HepG2 (cell line): Measurements from ENCODE around the gene PIGW. TPM values are rescaled to one million over a fixed set of nuclear protein-coding genes. Genes with fewer than 3 reads are reported as not detected.

Experiments used
- GATAD2A ChIP-seq: IDR thresholded peaks from 2 replicates; pipeline ENCODE4 v1.6.1; 2016
- HNF4A ChIP-seq: sonication (generic); formaldehyde crosslinking; IDR thresholded peaks from 2 replicates; pipeline ENCODE4 v1.4.0; 2020; ENCODE audit warnings: missing genetic modification reagents
- RORA ChIP-seq: sonication (generic); formaldehyde crosslinking; IDR thresholded peaks from 2 replicates; pipeline ENCODE4 v1.5.0; 2020; ENCODE audit warnings: mild to moderate bottlenecking, missing genetic modification reagents, moderate library complexity
- SNRNP70 ChIP-seq: fragments of 200-400 bp; formaldehyde crosslinking; IDR thresholded peaks from 2 replicates; pipeline ENCODE4 v1.6.1; 2017; ENCODE audit warnings: mild to moderate bottlenecking, low read depth, low read length, moderate library complexity
- SPEN ChIP-seq: sonication (generic); formaldehyde crosslinking; IDR thresholded peaks from 2 replicates; pipeline ENCODE4 v1.5.1; 2020; ENCODE audit warnings: low read depth, mild to moderate bottlenecking, missing genetic modification reagents
- YY1 ChIP-seq: IDR thresholded peaks from 2 replicates; pipeline ENCODE4 v1.6.1; 2011; ENCODE audit warnings: low read length, low read depth, moderate library complexity, mild to moderate bottlenecking; ENCODE audit not compliant: insufficient read depth, insufficient replicate concordance
- ZNF556 ChIP-seq: sonication (generic); formaldehyde crosslinking; IDR thresholded peaks from 2 replicates; pipeline ENCODE4 v1.4.0; 2020; ENCODE audit warnings: mild to moderate bottlenecking, missing genetic modification reagents, borderline replicate concordance
- ZNF83 ChIP-seq: sonication (generic); formaldehyde crosslinking; IDR thresholded peaks from 2 replicates; pipeline ENCODE4 v1.4.0; 2020; ENCODE audit warnings: missing genetic modification reagents, mild to moderate bottlenecking, borderline replicate concordance
- polyA plus RNA-seq, 8 experiments: library from polyadenylated mRNA; depleted of rRNA in 3 of 8; stranded (reverse) in 7 of 8; unstranded in 1 of 8; fragments of >200 nt; fragmentation: Illumina TruSeq in 4 of 8; extraction: Trizol in 4 of 8; gene quantifications; 2 replicates each; pipeline versions ENCODE4 v1.2.1 to v1.2.3, GENCODE V29; 2011 to 2016; ENCODE audit warnings: low read depth in 4 of 8, missing spikeins in 1 of 8, mixed read lengths in 1 of 8; ENCODE audit not compliant: insufficient read depth in 1 of 8
- total RNA-seq, 5 experiments: library from RNA; depleted of rRNA; stranded (reverse); fragments of >200 nt; fragmentation: Illumina TruSeq; extraction: Trizol; gene quantifications; 2 replicates each; pipeline ENCODE4 v1.2.3, GENCODE V29; 2016; ENCODE audit warnings: low read depth in 1 of 5
- TF ChIP-seq, protein P1 (sequence below): IDR thresholded peaks from 2 replicates; pipeline ENCODE4 v1.6.1; 2018; ENCODE audit warnings: missing genetic modification reagents
- TF ChIP-seq, protein P2 (sequence below): IDR thresholded peaks from 2 replicates; pipeline ENCODE4 v1.6.1; 2018; ENCODE audit warnings: missing genetic modification reagents, mild to moderate bottlenecking, missing compliant biosample characterization
- TF ChIP-seq, protein P3 (sequence below): sonication (generic); formaldehyde crosslinking; IDR thresholded peaks from 2 replicates; pipeline ENCODE4 v1.5.1; 2020; ENCODE audit warnings: missing genetic modification reagents, mild to moderate bottlenecking, borderline replicate concordance
- TF ChIP-seq, protein P4 (sequence below), 2 experiments: sonication (generic) in 1 of 2; formaldehyde crosslinking in 1 of 2; IDR thresholded peaks; 2 replicates each; pipeline versions ENCODE4 v1.4.0 to v1.6.1; 2016 to 2020; ENCODE audit warnings: borderline replicate concordance in 1 of 2, low read depth in 1 of 2, mild to moderate bottlenecking in 1 of 2, missing genetic modification reagents in 1 of 2
- TF ChIP-seq, protein P5 (sequence below): sonication (generic); formaldehyde crosslinking; IDR thresholded peaks from 2 replicates; pipeline ENCODE4 v1.4.0; 2020; ENCODE audit warnings: missing genetic modification reagents

PIGW gene
- total and polyA plus RNA-seq, 2 of the 13 experiments (the other 11 are each of a cell fraction or from before 2014, with no cell fraction given), result 9.0 to 24.0 TPM

DNA sequence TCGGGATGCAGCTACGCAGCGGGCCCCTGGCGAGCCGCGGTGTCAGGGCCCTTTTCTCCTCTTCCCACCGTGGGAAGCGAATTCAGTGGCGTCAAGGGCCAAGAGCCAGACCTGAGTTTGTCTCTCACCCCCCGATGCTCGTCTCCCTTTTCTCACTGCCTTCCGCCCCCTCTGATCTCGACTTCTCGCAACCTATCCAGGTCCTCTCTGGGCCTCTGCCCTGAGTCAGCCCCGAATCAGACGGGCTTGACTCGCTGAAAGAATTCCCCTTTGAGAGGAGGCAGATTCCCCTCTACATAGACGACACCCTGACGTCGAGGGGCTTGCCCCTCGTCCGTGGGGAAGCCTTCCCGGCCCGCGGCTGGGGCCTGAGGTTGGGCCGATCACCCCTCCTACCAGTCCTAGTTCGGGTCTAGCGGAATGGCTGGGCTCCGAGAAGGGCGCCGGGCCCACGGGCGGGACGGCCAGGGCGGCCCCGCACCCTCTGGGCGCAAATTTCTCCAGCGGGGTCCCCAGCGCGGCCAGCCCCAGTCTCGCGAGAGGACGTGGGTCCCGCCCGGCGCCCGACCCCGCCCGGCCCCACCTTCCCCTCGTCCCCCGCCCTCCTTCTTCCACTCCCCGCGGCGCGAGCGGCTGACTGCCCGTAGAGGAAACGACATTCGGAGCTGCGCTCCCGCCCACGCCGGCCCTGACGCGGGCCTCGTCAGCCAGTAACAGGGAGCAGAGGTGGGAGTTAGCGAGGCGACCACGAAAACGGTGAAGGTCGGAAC is 9.7 kb downstream of the PIGW start, which contains the start of gene GGNBP2 (continued):
- TF ChIP-seq, protein P1, sequence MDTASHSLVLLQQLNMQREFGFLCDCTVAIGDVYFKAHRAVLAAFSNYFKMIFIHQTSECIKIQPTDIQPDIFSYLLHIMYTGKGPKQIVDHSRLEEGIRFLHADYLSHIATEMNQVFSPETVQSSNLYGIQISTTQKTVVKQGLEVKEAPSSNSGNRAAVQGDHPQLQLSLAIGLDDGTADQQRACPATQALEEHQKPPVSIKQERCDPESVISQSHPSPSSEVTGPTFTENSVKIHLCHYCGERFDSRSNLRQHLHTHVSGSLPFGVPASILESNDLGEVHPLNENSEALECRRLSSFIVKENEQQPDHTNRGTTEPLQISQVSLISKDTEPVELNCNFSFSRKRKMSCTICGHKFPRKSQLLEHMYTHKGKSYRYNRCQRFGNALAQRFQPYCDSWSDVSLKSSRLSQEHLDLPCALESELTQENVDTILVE (CRISPR knock-in tag), result 0 out of 2 replicates have a peak, but pooled peaks have one; percentile 22
- TF ChIP-seq GATAD2A (CRISPR knock-in tag) (peak; percentile 17; the same call in 1 of the 2 replicates), SPEN (CRISPR knock-in tag) (peak; percentile 45; the same call in 1 of the 2 replicates), YY1 (peak; percentile 51), ZNF556 (CRISPR knock-in tag) (peak; percentile 69), RORA (CRISPR knock-in tag) (no peak), SNRNP70 (no peak), ZNF83 (CRISPR knock-in tag) (0 out of 2 replicates have a peak, but pooled peaks have one; percentile 58), HNF4A (CRISPR knock-in tag) (no peak)
- TF ChIP-seq, protein P2, sequence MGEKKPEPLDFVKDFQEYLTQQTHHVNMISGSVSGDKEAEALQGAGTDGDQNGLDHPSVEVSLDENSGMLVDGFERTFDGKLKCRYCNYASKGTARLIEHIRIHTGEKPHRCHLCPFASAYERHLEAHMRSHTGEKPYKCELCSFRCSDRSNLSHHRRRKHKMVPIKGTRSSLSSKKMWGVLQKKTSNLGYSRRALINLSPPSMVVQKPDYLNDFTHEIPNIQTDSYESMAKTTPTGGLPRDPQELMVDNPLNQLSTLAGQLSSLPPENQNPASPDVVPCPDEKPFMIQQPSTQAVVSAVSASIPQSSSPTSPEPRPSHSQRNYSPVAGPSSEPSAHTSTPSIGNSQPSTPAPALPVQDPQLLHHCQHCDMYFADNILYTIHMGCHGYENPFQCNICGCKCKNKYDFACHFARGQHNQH (CRISPR knock-in tag), result peak; percentile 75; the same call in 1 of the 2 replicates
- TF ChIP-seq, protein P3, sequence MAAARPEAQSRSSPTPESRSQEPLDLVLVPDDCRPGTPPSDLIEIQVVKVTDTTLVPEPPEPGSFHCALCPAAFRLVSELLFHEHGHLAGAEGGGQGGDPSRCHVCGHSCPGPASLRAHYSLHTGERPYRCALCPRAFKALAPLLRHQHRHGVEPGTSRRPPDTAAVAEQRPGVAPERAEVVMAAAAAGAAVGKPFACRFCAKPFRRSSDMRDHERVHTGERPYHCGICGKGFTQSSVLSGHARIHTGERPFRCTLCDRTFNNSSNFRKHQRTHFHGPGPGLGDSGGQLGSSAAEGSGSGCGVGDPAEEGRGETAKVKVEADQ (CRISPR knock-in tag), result peak; percentile 37; the same call in 1 of the 2 replicates
- TF ChIP-seq, protein P4, sequence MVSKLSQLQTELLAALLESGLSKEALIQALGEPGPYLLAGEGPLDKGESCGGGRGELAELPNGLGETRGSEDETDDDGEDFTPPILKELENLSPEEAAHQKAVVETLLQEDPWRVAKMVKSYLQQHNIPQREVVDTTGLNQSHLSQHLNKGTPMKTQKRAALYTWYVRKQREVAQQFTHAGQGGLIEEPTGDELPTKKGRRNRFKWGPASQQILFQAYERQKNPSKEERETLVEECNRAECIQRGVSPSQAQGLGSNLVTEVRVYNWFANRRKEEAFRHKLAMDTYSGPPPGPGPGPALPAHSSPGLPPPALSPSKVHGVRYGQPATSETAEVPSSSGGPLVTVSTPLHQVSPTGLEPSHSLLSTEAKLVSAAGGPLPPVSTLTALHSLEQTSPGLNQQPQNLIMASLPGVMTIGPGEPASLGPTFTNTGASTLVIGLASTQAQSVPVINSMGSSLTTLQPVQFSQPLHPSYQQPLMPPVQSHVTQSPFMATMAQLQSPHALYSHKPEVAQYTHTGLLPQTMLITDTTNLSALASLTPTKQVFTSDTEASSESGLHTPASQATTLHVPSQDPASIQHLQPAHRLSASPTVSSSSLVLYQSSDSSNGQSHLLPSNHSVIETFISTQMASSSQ (IDR thresholded peaks at IDR 0.05; ENCODE audit: low read depth), result no peak
- TF ChIP-seq, protein P4 (CRISPR knock-in tag; IDR thresholded peaks at IDR 0.05; ENCODE audit: borderline replicate concordance), result peak; percentile 37; the same call in 1 of the 2 replicates
- TF ChIP-seq, protein P5, sequence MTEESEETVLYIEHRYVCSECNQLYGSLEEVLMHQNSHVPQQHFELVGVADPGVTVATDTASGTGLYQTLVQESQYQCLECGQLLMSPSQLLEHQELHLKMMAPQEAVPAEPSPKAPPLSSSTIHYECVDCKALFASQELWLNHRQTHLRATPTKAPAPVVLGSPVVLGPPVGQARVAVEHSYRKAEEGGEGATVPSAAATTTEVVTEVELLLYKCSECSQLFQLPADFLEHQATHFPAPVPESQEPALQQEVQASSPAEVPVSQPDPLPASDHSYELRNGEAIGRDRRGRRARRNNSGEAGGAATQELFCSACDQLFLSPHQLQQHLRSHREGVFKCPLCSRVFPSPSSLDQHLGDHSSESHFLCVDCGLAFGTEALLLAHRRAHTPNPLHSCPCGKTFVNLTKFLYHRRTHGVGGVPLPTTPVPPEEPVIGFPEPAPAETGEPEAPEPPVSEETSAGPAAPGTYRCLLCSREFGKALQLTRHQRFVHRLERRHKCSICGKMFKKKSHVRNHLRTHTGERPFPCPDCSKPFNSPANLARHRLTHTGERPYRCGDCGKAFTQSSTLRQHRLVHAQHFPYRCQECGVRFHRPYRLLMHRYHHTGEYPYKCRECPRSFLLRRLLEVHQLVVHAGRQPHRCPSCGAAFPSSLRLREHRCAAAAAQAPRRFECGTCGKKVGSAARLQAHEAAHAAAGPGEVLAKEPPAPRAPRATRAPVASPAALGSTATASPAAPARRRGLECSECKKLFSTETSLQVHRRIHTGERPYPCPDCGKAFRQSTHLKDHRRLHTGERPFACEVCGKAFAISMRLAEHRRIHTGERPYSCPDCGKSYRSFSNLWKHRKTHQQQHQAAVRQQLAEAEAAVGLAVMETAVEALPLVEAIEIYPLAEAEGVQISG (CRISPR knock-in tag), result peak; percentile 59
